ENCODE results near the gene PEA15.

Gene PEA15, protein sequence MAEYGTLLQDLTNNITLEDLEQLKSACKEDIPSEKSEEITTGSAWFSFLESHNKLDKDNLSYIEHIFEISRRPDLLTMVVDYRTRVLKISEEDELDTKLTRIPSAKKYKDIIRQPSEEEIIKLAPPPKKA

GRCh38 chr1:160205242-160206035 is at the start of gene PEA15:
TSS of gene PEA15 (plus strand) at chr1:160205384. CDS start at chr1:160211545, 6,161 bp downstream.
- TF ChIP-seq, protein P1, sequence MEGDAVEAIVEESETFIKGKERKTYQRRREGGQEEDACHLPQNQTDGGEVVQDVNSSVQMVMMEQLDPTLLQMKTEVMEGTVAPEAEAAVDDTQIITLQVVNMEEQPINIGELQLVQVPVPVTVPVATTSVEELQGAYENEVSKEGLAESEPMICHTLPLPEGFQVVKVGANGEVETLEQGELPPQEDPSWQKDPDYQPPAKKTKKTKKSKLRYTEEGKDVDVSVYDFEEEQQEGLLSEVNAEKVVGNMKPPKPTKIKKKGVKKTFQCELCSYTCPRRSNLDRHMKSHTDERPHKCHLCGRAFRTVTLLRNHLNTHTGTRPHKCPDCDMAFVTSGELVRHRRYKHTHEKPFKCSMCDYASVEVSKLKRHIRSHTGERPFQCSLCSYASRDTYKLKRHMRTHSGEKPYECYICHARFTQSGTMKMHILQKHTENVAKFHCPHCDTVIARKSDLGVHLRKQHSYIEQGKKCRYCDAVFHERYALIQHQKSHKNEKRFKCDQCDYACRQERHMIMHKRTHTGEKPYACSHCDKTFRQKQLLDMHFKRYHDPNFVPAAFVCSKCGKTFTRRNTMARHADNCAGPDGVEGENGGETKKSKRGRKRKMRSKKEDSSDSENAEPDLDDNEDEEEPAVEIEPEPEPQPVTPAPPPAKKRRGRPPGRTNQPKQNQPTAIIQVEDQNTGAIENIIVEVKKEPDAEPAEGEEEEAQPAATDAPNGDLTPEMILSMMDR (IDR thresholded peaks at IDR 0.05; ENCODE audit: control extremely low read depth, extremely low read depth, low read depth, missing control alignments) = no peak
- POLR2A ChIA-PET = no interaction called here
- peak; percentile 89 for DNase-seq (ENCODE audit: extremely low spot score)
- CTCF ChIA-PET = interaction anchor here (1.3 to 12.2 kb wide), 4 partner anchors 10 to 402 kb away, joined by 3 to 134 read pairs (median 28); partner anchors contain the start of gene CASQ1

GRCh38 chr1:160156361-160156760 is 48.8 kb upstream of the PEA15 start:
- no peak for DNase-seq (ENCODE audit: extremely low spot score)
- TF ChIP-seq, protein P1 (IDR thresholded peaks at IDR 0.05; ENCODE audit: control extremely low read depth, extremely low read depth, low read depth, missing control alignments) = no peak
- ChIA-PET CTCF (interaction anchor here (0.8 to 1.5 kb wide), 6 partner anchors 13 to 220 kb away, joined by 3 to 5 read pairs (median 4); no protein-coding TSS in a partner anchor), POLR2A (no interaction called here)

- TF ChIP-seq, protein P1 (IDR thresholded peaks at IDR 0.05; ENCODE audit: control extremely low read depth, extremely low read depth, low read depth, missing control alignments) = no peak
- CTCF ChIA-PET = interaction anchor here (1.0 to 1.5 kb wide), 6 partner anchors 10 to 95 kb away, joined by 3 to 5 read pairs (median 3); no protein-coding TSS in a partner anchor
- no peak for DNase-seq (ENCODE audit: extremely low spot score)
- POLR2A ChIA-PET = no interaction called here
These were observed 48.0 kb upstream of the PEA15 start for GRCh38 chr1:160157174-160157573.

- POLR2A ChIA-PET = no interaction called here
- DNase-seq (ENCODE audit: extremely low spot score) = no peak
These were observed 47.2 kb upstream of the PEA15 start for GRCh38 chr1:160158031-160158430.

GRCh38 chr1:160158534-160158933 is 46.6 kb upstream of the PEA15 start:
- ChIA-PET POLR2A (no interaction called here), CTCF (interaction anchor here (1.4 to 2.5 kb wide), 4 partner anchors 35 to 218 kb away, joined by 3 to 8 read pairs (median 5); no protein-coding TSS in a partner anchor)
- TF ChIP-seq, protein P1 (IDR thresholded peaks at IDR 0.05; ENCODE audit: control extremely low read depth, extremely low read depth, low read depth, missing control alignments) = no peak
- no peak for DNase-seq (ENCODE audit: extremely low spot score)

More at GRCh38 chr1:160158031-160158430, 47.2 kb upstream of the PEA15 start:
- CTCF ChIA-PET = interaction anchor here (1.4 to 2.4 kb wide), 4 partner anchors 49 to 219 kb away, joined by 3 to 7 read pairs (median 4); no protein-coding TSS in a partner anchor
- TF ChIP-seq, protein P1 (IDR thresholded peaks at IDR 0.05; ENCODE audit: control extremely low read depth, extremely low read depth, low read depth, missing control alignments) = no peak

DNA sequence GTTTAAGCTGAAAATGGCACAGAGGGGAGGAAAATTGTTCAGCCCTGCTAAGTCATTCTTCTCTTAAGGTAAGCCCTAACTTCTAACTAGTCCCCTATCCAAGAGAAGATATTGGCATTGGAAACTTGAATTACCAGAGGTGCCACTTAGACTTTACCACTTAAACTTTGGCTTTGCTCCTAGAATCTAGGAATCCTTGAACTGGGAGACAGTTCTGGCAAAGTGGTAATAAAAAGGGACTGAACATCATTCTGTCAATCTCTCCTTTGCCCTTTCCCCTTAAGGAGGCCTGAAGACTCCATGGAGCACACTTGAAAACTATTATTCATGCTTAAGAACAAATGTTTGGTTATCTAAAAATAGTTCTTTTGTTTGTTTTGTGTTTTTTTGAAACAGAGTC is 45.3 kb upstream of the PEA15 start:
- CTCF ChIA-PET = interaction anchor here (1.1 to 3.4 kb wide), 4 partner anchors 33 to 217 kb away, joined by 3 to 16 read pairs (median 8); no protein-coding TSS in a partner anchor
- no peak for DNase-seq (ENCODE audit: extremely low spot score)
- POLR2A ChIA-PET = no interaction called here
- TF ChIP-seq, protein P1 (IDR thresholded peaks at IDR 0.05; ENCODE audit: control extremely low read depth, extremely low read depth, low read depth, missing control alignments) = no peak

All from GM10248 (cell line).